MM.1S (cell line): ENCODE measurements around the gene SLC9A3.
A peak's percentile ranks its signal among the peaks of the same experiment; 100 is the strongest.

ENCODE experiments used
- DNase-seq: peaks from one replicate; pipeline ENCODE4 v3.0.0-alpha.2; 2015
- H2AFZ ChIP-seq: fragments of 300-600 bp; sonication (generic); 2 replicates; pipeline ENCODE4 v1.6.0; 2016; ENCODE audit warnings: antibody characterized with exemption, low read length
- H3F3A ChIP-seq: fragments of 300-600 bp; sonication (generic); 2 replicates; pipeline ENCODE4 v1.6.1; 2016; ENCODE audit warnings: mild to moderate bottlenecking, antibody characterized with exemption, low read length, moderate library complexity, mixed read lengths; ENCODE audit not compliant: insufficient read depth
- H3K27ac ChIP-seq: fragments of 300-600 bp; sonication (generic); 2 replicates; pipeline ENCODE4 v1.5.1; 2016; ENCODE audit warnings: mild to moderate bottlenecking, low read length
- H3K27me3 ChIP-seq: fragments of 300-600 bp; sonication (generic); replicated peaks from 2 replicates; pipeline ENCODE4 v1.6.0; 2016; ENCODE audit warnings: low read length; ENCODE audit not compliant: insufficient read depth
- H3K36me3 ChIP-seq: fragments of 300-600 bp; sonication (generic); replicated peaks from 2 replicates; pipeline ENCODE4 v1.6.1; 2016; ENCODE audit warnings: mild to moderate bottlenecking, low read length, mixed read lengths; ENCODE audit not compliant: insufficient read depth
- H3K4me1 ChIP-seq: fragments of 300-600 bp; sonication (generic); 2 replicates; pipeline ENCODE4 v1.6.1; 2016; ENCODE audit warnings: low read length, mixed read lengths
- H3K4me2 ChIP-seq: fragments of 300-600 bp; sonication (generic); 2 replicates; pipeline ENCODE4 v1.6.0; 2016; ENCODE audit warnings: low read depth, low read length
- H3K4me3 ChIP-seq: fragments of 300-600 bp; sonication (generic); 2 replicates; pipeline ENCODE4 v1.5.1; 2016; ENCODE audit warnings: low read length, mixed read lengths
- H3K79me2 ChIP-seq: fragments of 300-600 bp; sonication (generic); 2 replicates; pipeline ENCODE4 v1.6.1; 2016; ENCODE audit warnings: mixed run types, low read length, mixed read lengths
- H3K9ac ChIP-seq: fragments of 300-600 bp; sonication (generic); 2 replicates; pipeline ENCODE4 v1.6.1; 2016; ENCODE audit warnings: low read length, mixed read lengths
- H3K9me2 ChIP-seq: fragments of 300-600 bp; sonication (generic); replicated peaks from 2 replicates; pipeline ENCODE4 v1.6.1; 2016; ENCODE audit warnings: mild to moderate bottlenecking, low read length, mixed read lengths; ENCODE audit not compliant: insufficient read depth
- H3K9me3 ChIP-seq: fragments of 300-600 bp; sonication (generic); replicated peaks from 2 replicates; pipeline ENCODE4 v1.6.1; 2016; ENCODE audit warnings: mild to moderate bottlenecking, low read length, mixed read lengths; ENCODE audit not compliant: insufficient read depth
- H4K20me1 ChIP-seq: fragments of 300-600 bp; sonication (generic); 2 replicates; pipeline ENCODE4 v1.6.1; 2016; ENCODE audit warnings: mild to moderate bottlenecking, low read length, moderate library complexity, mixed read lengths; ENCODE audit not compliant: insufficient read depth
- EZH2 ChIP-seq: fragments of 300-600 bp; sonication (generic); optimal IDR thresholded peaks from 2 replicates; pipeline ENCODE3; 2017; ENCODE audit warnings: low read depth, mild to moderate bottlenecking, antibody characterized with exemption, low read length, mixed read lengths
- EZH2phosphoT487 ChIP-seq: fragments of 300-600 bp; sonication (generic); IDR thresholded peaks from 2 replicates; pipeline ENCODE4 v1.6.1; 2018; ENCODE audit warnings: antibody characterized with exemption, low read length
- TF ChIP-seq, protein P1 (sequence below): fragments of 300-600 bp; sonication (generic); IDR thresholded peaks from 2 replicates; pipeline ENCODE4 v1.5.1; 2016; ENCODE audit warnings: antibody characterized with exemption, low read length, mixed read lengths

Gene SLC9A3

DNA sequence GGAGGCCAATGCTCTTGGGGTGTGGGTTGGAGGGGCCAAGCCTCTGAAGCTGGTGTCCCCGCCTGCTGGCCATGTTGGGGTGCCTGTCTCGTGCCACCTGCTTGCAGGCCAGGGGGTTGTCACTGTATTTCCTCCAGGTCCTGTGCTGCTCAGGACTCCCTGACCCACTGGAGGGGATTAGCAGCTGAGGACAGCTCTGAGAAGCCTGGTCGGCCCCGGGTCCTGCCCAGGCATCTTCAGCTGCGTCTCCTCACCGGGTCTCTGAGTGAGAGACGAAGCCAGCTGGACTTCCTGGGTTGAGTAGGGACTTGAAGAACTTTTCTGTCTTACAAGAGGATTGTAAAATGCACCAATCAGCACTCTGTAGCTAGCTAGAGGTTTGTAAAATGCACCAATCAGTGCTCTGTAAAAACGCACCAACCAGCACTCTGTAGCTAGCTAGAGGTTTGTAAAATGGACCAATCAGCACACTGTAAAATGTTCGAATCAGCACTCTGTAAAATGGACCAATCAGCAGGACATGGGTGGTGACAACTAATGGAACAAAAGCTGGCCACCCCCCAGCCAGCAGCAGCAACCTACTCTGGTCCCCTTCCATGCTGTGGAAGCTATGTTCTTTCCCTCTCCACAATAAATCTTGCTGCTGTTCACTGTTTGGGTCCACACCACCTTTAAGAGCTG, 20.6 kb upstream of the SLC9A3 start:
- no peaks in the 10 kb centered on the region for H3K9me2 ChIP-seq
- peaks cover 11% of the 10 kb centered on the region for H3K27me3 ChIP-seq
- H3K9me3 ChIP-seq: no peaks in the 10 kb centered on the region
- peaks cover 12% of the 10 kb centered on the region for H3K4me1 ChIP-seq
- H3K79me2 ChIP-seq: no peaks in the 10 kb centered on the region
- H3K9ac ChIP-seq: no peak overlapping the region
- H2AFZ ChIP-seq: peak overlapping the region; percentile 64
- H3F3A ChIP-seq: no peaks in the 10 kb centered on the region
- H3K27ac ChIP-seq: peak overlapping the region; percentile 32; the same call in 1 of the 2 replicates
- no peaks in the 10 kb centered on the region for H4K20me1 ChIP-seq
- H3K4me2 ChIP-seq: peak overlapping the region; percentile 80; the same call in 1 of the 2 replicates
- no peak for DNase-seq
- no peak overlapping the region for H3K4me3 ChIP-seq
- H3K36me3 ChIP-seq: no peaks in the 10 kb centered on the region
- TF ChIP-seq, protein P1, sequence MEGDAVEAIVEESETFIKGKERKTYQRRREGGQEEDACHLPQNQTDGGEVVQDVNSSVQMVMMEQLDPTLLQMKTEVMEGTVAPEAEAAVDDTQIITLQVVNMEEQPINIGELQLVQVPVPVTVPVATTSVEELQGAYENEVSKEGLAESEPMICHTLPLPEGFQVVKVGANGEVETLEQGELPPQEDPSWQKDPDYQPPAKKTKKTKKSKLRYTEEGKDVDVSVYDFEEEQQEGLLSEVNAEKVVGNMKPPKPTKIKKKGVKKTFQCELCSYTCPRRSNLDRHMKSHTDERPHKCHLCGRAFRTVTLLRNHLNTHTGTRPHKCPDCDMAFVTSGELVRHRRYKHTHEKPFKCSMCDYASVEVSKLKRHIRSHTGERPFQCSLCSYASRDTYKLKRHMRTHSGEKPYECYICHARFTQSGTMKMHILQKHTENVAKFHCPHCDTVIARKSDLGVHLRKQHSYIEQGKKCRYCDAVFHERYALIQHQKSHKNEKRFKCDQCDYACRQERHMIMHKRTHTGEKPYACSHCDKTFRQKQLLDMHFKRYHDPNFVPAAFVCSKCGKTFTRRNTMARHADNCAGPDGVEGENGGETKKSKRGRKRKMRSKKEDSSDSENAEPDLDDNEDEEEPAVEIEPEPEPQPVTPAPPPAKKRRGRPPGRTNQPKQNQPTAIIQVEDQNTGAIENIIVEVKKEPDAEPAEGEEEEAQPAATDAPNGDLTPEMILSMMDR: no peak

GRCh38 chr5:543755-544674, 19.8 kb upstream of the SLC9A3 start:
- peak overlapping the region; percentile 38 for H3K4me3 ChIP-seq
- DNase-seq: peak; percentile 73

DNA sequence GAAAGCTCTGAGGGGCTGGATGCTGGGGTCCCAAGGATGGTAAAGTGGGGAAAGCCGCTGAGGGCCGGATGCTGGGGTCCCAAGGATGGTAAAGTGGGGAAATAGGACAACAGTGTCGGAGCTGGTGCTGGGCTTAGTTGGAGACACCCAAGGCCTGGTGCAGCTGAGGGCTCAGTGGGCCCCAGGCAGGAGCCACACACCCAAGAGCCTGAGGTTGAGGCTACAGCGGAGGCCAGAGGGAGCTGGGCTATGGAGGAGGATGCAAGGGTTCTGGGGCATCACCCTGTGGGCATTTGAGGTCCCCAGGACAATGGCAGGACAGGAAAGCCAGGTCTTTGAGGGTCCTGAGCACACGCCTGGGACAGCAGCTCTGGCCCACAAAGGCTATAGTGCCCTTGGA, 19.1 kb upstream of the SLC9A3 start:
- Histone ChIP-seq H4K20me1 (no peaks in the 10 kb centered on the region), H3K9ac (no peak overlapping the region), H3K79me2 (no peaks in the 10 kb centered on the region), H3K9me3 (no peaks in the 10 kb centered on the region), H3K4me1 (peaks cover 12% of the 10 kb centered on the region), H3K4me3 (peak overlapping the region; percentile 38; the same call in 1 of the 2 replicates), H3K27ac (peak overlapping the region; percentile 32; the same call in 1 of the 2 replicates), H3K4me2 (peak overlapping the region; percentile 80; the same call in 1 of the 2 replicates), H3K9me2 (no peaks in the 10 kb centered on the region), H2AFZ (peak overlapping the region; percentile 64), H3K36me3 (no peaks in the 10 kb centered on the region), H3K27me3 (peaks cover 25% of the 10 kb centered on the region), H3F3A (no peaks in the 10 kb centered on the region)
- DNase-seq: no peak
- TF ChIP-seq EZH2phosphoT487 (no peak), EZH2 (no peak)
- TF ChIP-seq, protein P1: no peak

More at GRCh38 chr5:543755-544674, 19.8 kb upstream of the SLC9A3 start:
- Histone ChIP-seq H3K9ac (peak overlapping the region; percentile 19; the same call in 1 of the 2 replicates), H3K4me2 (peak overlapping the region; percentile 80), H3K4me1 (peaks cover 12% of the 10 kb centered on the region), H4K20me1 (no peaks in the 10 kb centered on the region), H3K27me3 (peaks cover 19% of the 10 kb centered on the region), H3K9me3 (no peaks in the 10 kb centered on the region), H3K36me3 (no peaks in the 10 kb centered on the region), H3F3A (no peaks in the 10 kb centered on the region), H2AFZ (peak overlapping the region; percentile 64), H3K27ac (peak overlapping the region; percentile 32; the same call in 1 of the 2 replicates), H3K79me2 (no peaks in the 10 kb centered on the region), H3K9me2 (no peaks in the 10 kb centered on the region)
- TF ChIP-seq EZH2phosphoT487: no peak
- TF ChIP-seq, protein P1: no peak
- no peak for TF ChIP-seq EZH2
